ENCODE results near the gene SLC9A4. TPM values are rescaled to one million over a fixed set of nuclear protein-coding genes. Genes with fewer than 3 reads are reported as not detected.

The SLC9A4 gene
- total RNA-seq, 1 experiment from 2014 or later: 0.07 TPM

Small RNA genes within 50 kb of the gene (microRNA-seq; reads per million reads assigned to microRNA genes)
- gene MIR4772 (ENCODE audit: borderline number of aligned reads): not detected

Other genes with a start within 250 kb of the SLC9A4 start
- gene IL1RL1, start 161.7 kb upstream of the SLC9A4 start, total RNA-seq (2021; ENCODE audit: unreplicated experiment): not detected
- 1.5 TPM for gene IL18R1, start 117.4 kb upstream of the SLC9A4 start, total RNA-seq (2021; ENCODE audit: unreplicated experiment)
- not detected for gene IL18RAP, start 50.1 kb upstream of the SLC9A4 start, total RNA-seq (2021; ENCODE audit: unreplicated experiment)
- gene SLC9A2, start 146.3 kb downstream of the SLC9A4 start, total RNA-seq (2021; ENCODE audit: unreplicated experiment): 1.4 TPM